AG10803 (cell line): ENCODE measurements around the gene ATP1A2.

Source experiments
- DNase-seq: peaks from one replicate; pipeline ENCODE4 v3.0.0; 2010; ENCODE audit warnings: low read depth
- H3K4me3 ChIP-seq: 2 replicates; pipeline ENCODE4 v1.5.1; 2011; ENCODE audit warnings: mild to moderate bottlenecking, low read length, control low read depth
- TF ChIP-seq, protein P1 (sequence below): conservative IDR thresholded peaks from 2 replicates; pipeline ENCODE4 v1.5.1; 2011; ENCODE audit warnings: mild to moderate bottlenecking, low read length, control low read depth, inconsistent platforms

The ATP1A2 gene

GRCh38 chr1:160093624-160094290 lies 21.8 kb upstream of the ATP1A2 start:
- no peak for DNase-seq

DNA sequence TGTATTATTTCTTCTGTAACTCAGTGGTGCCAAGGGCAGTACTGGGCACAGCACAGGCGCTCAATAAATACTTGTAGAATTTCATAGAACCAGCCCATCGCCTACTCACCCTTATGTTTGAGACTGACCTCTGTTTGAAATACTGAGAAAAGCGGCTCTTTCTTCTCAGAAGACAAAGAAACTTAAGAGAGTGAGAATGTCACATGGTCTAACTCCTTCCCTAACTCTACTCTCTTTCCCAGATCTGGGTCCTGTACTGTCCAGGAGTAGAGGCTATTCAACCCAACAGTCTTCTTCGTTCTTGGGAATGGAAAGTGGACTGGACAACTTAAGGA lies 21.3 kb upstream of the ATP1A2 start:
- TF ChIP-seq, protein P1, sequence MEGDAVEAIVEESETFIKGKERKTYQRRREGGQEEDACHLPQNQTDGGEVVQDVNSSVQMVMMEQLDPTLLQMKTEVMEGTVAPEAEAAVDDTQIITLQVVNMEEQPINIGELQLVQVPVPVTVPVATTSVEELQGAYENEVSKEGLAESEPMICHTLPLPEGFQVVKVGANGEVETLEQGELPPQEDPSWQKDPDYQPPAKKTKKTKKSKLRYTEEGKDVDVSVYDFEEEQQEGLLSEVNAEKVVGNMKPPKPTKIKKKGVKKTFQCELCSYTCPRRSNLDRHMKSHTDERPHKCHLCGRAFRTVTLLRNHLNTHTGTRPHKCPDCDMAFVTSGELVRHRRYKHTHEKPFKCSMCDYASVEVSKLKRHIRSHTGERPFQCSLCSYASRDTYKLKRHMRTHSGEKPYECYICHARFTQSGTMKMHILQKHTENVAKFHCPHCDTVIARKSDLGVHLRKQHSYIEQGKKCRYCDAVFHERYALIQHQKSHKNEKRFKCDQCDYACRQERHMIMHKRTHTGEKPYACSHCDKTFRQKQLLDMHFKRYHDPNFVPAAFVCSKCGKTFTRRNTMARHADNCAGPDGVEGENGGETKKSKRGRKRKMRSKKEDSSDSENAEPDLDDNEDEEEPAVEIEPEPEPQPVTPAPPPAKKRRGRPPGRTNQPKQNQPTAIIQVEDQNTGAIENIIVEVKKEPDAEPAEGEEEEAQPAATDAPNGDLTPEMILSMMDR, result no peak
- DNase-seq, result no peak

More at GRCh38 chr1:160093624-160094290, 21.8 kb upstream of the ATP1A2 start:
- TF ChIP-seq, protein P1, result no peak
- no peak overlapping the region for H3K4me3 ChIP-seq

DNA sequence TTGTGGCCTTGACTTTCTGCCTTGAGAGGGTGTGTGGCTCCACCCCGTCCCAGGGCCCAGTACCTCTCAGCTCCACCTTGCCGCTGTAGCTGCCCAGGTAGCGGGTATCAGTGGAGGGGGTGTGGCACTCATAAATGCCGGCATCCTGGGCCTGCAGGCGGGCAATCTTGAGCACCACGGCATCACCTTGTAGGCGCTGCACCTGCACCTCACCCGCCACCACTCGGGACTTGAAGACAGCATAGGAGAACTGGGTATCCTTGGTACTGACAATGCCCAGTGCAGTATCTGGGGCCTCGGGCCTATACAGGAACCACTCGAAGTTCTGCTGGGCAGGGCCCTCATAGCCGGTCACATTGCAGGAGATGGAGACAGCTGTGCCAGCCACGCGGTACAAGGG lies 20.8 kb upstream of the ATP1A2 start:
- DNase-seq, result no peak
- TF ChIP-seq, protein P1, result no peak
- no peak overlapping the region for H3K4me3 ChIP-seq

More for the DNA sequence above, 21.3 kb upstream of the ATP1A2 start:
- no peak overlapping the region for H3K4me3 ChIP-seq

GRCh38 chr1:160095382-160096105 lies 20.0 kb upstream of the ATP1A2 start:
- DNase-seq, result no peak
- TF ChIP-seq, protein P1, result no peak
- no peak overlapping the region for H3K4me3 ChIP-seq

DNA sequence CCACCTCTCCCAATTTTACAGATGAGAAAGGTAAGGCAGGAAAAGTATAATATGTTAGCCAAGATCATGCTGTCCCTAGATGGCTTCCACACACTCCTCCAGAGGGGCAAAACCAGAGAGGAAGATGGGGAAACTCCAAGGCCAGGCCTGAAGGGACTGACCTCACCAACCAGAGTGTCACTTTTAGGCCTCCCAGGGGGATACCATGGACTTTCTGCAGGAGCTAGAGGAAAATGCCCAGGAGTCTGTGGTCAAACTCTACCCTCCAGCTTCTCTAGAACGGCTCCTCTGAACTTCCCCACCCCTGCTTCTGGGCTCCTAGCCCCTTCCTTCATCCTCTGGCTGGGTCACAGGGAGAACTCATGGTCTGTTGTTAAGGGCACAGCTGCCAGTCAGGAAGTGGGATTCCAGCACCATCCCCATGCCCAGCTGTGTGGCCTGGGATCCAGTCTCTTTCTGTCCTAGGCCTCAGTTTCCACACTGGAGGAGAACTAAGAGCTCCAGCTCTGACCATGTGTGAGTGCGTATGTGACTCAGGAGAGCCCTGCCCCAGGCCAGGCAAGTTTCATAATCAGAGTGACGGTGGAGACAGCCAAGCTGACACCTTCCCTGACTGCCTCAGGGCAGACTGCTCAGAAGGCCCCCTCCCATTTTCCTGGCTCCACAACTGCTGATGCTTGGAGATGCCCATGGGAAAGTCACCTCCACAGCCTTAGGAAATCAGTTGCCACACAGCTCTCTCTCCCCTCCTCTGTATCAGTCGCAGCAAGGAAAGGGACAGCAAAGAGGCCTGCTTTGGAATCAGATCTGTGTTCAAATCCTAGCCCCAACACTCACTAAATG lies 19.1 kb upstream of the ATP1A2 start:
- TF ChIP-seq, protein P1, result no peak
- DNase-seq, result peak; percentile 56
- H3K4me3 ChIP-seq, result no peak overlapping the region

DNA sequence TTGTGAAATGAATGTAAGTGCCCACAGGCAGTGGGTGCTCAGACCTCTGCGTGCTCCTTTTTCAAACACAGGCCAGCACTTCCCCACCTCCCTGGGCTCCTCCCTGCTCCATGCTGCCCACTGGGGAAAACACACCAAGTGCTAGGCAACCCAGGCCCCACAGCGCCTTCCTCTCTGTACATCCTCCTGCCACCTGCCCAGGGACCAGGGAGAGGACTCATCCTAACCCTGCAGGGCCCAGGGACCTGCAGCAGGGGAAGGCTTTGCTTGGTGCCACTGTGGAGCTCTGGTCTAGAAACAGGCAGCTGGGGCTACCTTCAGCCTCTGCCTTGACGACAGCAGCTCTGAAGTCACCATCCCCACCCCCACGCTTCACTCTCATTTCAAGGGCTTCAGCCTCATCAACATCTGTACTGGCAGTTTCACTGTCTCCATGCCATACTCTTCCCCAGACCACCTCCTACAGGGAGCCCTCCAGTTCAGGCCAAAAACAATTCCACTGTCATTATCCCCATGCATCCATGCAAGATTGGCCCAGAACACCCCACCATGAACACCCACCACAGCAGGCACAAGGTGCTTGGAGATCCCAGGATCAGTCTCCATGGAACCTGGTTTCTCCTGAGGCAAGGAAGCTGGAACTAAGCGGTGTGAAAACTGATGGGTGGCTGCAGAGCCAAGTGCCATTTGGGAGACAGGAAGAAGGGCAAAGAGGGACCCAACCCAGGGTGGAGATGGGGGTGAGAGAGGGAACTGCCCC lies 18.2 kb upstream of the ATP1A2 start:
- TF ChIP-seq, protein P1, result no peak
- no peak for DNase-seq
- H3K4me3 ChIP-seq, result peak overlapping the region; percentile 75
